NCI-H82 treated with DMSO at 0.1 percent for 48 hours (cell line): Measurements from ENCODE around the gene FMN1.

Experiments
- DNase-seq: peaks from one replicate; lab custom pipeline; 2025; ENCODE audit not compliant: unreplicated experiment; lab: John Stamatoyannopoulos, UW

FMN1 gene

DNA sequence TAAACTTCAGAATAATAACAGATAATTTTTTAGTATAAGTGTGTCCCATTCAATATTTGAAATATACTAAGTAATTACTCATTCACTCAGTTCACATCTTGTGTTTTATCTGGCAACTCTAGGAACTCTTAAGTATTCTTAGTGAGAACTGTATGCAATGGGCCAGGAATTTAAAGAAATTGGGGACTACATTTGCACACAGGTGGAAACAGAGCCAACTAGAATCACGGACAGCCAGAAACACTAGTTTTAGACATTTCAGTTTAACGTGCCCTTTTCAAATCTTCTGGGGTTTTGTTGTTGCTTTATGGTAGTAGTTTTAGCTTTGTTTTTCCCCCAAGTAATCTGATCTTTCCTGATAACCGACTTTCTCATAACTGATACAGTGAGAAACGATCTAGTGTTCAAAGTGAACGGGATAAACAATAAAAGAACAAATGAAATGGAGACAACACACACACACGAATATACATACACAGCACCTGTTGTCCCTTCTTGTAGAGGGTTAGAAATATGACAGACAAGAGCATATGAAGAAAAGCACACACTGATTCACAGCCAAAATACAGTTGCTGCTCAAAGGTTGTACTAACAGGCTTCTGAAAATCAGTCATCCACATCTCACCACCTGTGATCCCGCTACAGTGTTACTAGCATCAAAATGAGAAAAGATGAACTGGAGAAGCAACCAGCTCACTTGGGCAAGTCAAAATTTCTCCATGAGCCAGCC lies 167.0 kb downstream of the FMN1 start:
- no peak for DNase-seq

GRCh38 chr15:33026614-33027013 lies 167.9 kb downstream of the FMN1 start:
- no peak for DNase-seq

DNA sequence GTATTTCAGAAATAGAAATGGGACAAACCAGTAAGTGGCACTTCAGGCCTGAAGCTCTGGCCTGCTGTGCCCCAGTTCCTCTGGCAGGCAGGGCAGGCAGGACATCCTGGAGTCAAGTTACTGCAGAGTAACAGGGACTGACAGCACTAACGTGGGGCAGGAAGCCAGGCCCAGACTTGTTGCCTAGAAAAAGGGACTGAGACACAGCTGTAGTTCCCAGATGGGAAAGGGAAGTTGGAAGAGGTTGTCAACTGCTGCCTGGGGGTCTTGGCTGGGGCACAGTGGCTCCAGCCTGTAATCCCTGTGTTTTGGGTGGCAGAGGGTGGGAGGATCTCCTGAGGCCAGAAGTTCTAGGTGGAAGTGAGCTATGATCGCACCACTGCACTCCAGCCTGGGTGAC lies 171.9 kb downstream of the FMN1 start:
- DNase-seq, result no peak

DNA sequence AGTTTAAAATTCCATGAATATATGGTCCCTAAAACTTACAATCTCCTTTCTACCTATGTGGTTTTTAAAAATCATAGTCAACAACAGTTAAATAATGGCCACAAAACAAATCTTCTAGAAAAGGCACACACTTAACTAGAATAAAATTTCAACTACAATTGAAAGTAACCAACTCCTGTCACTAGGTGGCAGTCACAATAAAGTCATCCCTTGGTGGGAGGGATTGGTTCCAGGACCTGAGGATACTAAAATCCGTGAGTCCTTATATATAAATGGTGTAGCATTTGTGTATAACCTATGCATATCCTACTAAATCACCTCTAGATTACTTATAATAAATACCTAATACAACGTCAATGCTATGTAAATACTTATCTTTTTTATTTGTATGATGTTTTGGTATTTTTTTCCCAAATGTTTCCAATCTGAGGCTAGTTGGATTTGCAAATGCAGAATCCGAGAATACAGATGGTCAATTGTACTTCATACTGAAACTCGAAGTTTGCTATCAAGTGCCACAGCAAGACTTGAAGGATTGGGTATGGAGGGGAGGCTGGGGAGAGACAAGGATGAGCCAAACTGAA lies 172.6 kb downstream of the FMN1 start:
- peak; percentile 7 for DNase-seq

DNA sequence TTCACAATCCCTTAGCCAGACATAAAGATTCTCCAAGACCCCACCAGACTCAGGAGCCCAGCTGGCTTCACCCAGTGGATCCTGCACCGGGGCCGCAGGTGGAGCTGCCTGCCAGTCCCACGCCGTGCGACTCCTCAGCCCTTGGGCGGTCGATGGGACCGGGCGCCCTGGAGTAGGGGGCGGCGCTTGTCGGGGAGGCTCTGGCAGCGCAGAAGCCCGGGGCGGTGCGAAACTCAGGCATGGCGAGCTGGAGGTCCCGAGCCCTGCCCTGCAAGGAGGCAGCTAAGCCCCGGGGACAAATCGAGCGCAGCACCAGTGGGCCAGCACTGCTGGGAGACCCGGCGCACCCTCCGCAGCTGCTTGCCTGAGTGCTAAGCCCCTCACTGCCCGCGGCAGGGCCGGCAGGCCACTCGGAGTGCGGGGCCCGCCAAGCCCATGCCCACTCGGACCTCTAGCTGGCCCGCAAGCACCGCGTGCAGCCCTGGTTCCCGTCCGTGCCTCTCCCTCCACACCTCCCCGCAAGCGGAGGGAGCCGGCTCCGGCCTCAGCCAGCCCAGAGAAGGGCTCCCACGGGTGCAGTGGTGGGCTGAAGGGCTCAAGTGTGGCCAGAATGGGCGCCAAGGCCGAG lies 175.0 kb downstream of the FMN1 start:
- no peak for DNase-seq

DNA sequence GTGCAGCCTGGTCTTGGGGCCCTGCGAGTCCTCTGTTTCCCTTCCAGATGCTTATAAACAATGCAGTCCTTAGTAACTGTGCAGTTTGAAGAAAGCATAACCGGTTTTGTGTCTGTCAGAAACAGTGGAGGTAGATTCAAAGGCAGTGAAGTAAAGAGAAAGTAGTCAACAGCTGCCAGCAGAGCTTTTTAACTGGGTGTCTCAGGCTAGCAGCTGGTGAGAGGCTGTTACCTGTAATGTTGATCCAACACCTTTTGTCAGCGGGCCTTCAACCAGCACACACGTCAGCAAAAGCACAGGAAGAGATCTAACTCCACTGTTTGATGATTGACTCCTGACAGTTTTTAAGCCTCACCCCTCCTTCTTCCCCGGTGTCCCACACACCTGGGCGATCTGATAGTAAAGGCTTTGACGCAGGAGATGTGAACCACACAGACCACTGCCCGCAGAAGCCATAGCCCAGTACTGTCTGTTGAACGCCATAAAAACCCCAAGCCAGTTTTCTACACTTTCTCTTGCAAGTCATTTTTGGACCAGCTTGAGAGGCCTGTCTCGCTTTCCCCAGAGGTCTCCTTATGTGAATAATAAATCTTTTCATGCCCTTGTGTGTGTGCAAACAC lies 178.0 kb downstream of the FMN1 start:
- DNase-seq, result no peak

DNA sequence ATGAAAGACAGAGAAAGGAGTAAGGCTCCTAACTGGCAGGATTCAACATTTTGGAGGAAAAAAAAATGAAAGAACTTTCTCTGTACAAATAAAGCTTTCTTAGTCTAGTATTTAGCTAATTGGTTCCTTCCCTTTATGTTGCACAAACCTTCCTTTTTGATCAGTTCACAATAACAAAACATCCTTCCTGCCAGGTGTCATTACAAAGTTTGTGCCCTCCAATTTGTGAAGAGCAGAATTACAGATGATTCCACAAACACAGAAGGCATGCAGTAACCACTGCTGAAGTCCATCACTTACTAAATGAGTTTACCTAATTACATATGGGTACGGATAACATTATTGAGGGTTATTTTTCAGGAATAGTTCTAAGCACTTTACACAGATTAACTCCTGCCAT lies 179.9 kb downstream of the FMN1 start:
- DNase-seq, result no peak

GRCh38 chr15:33013827-33014445 lies 180.6 kb downstream of the FMN1 start:
- DNase-seq, result no peak

GRCh38 chr15:33011976-33012375 lies 182.5 kb downstream of the FMN1 start:
- no peak for DNase-seq

DNA sequence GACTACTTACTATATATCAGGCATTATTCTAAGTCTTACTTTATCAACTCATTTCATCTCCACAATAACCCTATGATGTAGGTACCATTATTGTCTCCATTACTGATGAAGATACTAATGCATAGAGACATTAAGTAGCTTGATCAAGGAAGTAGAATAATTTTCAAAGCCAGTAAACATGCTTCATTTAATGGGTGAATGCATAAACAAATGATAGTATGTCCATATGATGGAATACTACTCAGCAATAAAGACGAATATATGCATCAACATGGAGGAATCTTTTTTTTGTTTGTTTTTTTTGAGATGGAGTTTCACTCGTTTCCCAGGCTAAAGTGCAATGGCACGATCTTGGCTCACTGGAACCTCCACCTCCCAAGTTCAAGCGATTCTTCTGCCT lies 184.9 kb downstream of the FMN1 start:
- DNase-seq, result no peak

GRCh38 chr15:33009026-33009425 lies 185.5 kb downstream of the FMN1 start:
- DNase-seq, result no peak

DNA sequence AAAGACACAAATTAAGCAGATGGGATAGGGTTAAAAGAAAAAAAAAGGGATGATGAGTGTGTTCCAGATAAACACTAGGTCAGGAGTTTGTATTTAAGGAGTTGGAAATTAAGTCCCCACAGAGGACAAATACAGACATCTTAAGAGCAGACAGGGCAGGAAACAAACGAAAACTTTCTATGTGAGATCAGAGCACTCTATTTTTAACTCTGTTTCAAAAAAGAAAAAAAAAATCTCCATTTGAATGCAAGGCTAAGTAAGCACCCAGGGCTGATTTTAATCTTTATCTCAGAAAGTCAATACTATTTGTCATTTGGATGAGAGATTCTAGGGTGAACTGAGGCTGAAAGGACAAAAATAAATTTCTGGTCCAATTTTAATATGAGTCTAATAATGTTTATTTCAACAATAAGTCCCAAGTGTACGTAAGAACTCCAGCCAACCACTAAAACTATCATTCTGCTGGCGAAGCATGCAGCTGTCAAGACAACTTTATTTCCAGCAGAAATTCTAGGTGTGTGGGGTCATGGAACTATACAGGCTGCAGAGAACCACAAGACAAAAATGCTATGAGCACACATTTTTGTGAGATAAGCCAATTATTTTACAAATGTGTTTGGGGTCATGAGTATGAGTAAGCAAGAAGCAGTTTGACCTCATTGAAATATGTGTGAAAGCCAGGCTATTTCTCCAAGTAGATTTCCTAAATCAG lies 186.1 kb downstream of the FMN1 start:
- no peak for DNase-seq

DNA sequence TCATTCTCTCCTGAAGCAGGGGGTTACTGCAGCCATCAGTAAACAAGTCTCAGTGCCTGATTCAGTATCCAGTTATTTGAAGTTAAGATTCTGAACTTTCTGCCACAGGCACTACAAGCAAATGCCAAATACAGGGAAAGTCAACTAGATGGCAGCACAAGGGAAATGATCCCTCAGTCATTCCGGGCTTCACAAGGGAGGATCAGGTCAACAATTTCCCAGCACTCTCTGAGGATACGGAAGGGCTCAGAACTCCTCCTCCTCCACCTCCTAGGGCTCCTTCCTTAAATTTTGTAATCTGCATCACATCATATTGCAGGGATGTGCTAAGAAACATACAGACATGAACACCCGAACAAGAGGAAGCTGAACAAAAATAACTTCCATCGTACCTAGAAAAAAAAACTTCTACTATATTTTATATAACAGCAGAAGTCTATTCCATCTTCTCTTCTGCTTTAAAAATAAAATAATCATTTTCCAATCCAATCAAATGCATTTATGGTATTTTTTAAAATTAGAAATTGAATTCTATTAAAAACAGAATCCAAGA lies 187.1 kb downstream of the FMN1 start:
- DNase-seq, result no peak

DNA sequence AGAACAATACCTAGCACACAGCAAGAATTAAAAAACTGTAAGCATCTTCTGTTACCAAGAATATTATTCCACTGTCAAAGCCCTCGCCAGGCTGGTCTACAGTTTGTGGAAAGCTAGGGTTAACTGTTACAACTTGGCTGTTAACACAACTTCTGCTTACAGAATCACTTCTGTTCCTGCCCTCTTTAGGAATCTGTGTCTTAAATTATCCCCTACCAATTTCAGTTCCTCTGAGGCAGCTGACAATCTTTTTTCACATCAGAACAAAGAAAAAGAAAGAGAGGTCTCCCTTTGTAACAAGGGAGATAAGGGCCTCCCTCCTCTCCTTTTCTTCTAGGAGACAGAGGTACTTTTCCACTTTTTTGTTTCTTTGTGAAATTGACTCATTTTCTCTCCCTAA lies 188.9 kb downstream of the FMN1 start:
- DNase-seq, result no peak

DNA sequence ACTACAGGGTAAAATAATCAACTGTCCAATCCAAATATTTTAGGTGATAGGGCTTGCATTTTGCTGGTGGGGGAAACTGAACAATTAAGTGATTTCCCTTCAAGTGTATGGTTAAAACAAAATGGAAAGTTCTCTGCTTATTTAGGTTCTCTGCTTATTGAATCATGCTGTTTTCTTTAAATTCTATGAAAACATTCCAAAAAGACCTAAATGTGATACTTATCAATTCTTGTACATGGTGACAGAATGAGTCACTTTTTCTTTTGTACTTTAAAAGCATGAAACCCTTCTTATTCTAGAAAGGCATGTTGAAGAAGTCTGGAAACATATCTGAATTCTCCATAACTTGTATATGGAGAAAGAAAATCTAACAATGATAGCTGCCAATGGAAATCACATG lies 192.6 kb downstream of the FMN1 start:
- no peak for DNase-seq

- no peak for DNase-seq
These were observed 195.4 kb downstream of the FMN1 start for GRCh38 chr15:32998979-32999672.

DNA sequence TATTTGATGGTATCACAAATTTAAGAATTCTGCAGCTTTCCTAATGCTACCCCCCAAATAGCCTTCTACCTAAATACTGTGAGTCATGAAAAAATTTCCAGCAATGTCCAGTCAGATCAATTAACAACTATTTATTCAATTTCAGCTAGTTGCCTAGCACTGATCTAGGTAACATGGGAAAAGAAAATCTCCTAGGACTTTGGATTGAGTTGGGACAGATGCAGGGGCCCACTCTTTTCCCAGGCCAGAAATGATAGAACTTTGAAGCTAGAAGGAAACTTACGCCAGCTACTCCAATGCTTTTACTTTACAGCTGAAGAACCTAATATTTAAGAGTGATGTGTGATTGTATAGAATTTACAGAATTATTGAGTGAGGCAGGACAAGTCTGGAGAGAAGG lies 196.3 kb downstream of the FMN1 start:
- DNase-seq, result no peak

GRCh38 chr15:32994810-32995424 lies 199.6 kb downstream of the FMN1 start:
- no peak for DNase-seq

DNA sequence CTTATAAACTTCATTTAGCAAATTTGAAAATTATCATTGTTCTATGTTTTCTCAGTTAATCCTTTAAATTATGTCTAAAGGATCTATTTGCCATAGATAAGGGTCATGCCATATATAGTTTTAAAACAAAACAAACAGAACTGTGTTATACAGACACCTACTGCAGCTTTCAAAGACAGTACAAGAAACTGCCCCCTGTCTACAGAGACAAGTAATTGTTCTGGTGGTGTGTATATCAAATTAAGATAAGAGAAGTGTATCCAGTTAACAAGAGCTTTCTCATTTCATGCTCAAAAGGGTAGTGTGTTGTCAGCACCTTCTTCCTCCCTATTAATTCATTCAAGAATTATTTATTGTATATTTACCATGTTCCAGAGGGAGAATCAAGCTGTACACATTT lies 201.2 kb downstream of the FMN1 start:
- no peak for DNase-seq

DNA sequence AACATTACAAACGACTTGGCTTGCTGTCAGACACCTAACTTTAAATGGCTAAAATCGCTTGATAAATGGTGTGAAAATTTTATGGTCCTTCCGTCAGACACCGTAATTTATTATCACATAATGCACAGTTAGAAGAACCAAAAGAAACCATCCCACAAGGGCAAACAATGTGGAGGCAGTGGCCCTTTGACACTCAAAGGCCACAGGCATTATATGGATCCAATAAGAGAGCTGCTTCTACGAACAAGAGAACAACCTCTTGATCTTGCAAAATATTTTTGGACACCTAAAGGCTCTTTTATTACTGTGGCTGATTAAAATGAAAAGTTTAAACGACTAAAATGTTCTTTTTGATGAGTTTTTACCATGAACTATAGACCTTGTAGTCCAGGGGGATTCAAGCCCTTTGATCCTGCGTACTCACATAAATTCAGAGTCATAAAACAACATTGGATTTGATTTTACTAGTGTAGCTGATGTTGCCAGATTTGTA lies 202.8 kb downstream of the FMN1 start:
- DNase-seq, result no peak
